Measurements from ENCODE around the gene MTREX. TPM values are rescaled to one million over a fixed set of nuclear protein-coding genes. Genes with fewer than 3 reads are reported as not detected.

Gene MTREX
- total and polyA plus RNA-seq, 4 donors: 10.0 to 43.8 (median 23.7) TPM

DNA sequence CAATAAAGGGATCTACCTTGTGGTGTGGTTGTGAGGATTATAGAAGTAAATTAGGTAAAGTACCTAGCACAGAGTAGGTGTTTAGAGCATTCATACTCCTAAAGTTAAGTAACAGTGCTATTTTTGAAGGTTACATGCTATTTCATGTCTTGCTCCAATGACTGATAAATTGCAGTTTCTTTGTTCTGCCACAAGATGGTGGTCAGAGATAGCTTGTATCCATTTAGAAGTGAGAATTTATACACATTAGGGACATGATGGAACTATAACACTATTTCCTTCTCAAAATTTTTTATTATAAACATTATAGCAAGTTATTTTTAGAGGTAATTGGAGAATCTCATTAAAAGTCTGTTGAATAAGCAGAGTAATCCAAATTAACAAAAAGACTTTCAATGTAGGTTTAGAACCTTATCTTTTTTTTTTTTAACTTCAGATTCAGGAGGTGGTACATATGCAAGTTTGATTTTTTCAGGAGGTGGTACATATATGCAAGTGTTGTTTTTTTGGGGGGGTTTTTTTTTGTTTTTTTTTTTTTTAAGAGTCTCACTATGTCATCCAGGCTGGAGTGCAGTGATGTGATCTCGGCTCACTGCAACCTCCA is 17.1 kb downstream of the MTREX start:
- Histone ChIP-seq H3K4me1 (ENCODE audit: control insufficient read depth in 4 of 4, insufficient read depth in 4 of 4, low read length in 3 of 4) (peaks cover 0 to 14% (median 2%) of the 10 kb centered on the region in 4 donors), H3K4me3 (ENCODE audit: low read depth in 1 of 3, low read length in 3 of 3) (no peak overlapping the region), H3K36me3 (ENCODE audit: control insufficient read depth in 4 of 4, insufficient read depth in 3 of 4, low read depth in 1 of 4, low read length in 3 of 4) (peaks cover 0 to 5% (median 4%) of the 10 kb centered on the region in 4 donors), H3K9me3 (ENCODE audit: control insufficient read depth in 4 of 4, low read length in 3 of 4) (no peaks in the 10 kb centered on the region), H3K27me3 (ENCODE audit: control insufficient read depth in 4 of 4, insufficient read depth in 4 of 4, low read length in 3 of 4) (no peaks in the 10 kb centered on the region), H3K27ac (ENCODE audit: low read depth in 1 of 2, low read length in 2 of 2) (peak overlapping the region; percentile 25 to 46), H3K9ac (ENCODE audit: low read depth in 1 of 2, low read length in 2 of 2) (no peak overlapping the region)
- peak; percentile 90 to 91 for TF ChIP-seq RAD21 (IDR thresholded peaks at IDR 0.05)
- peak; percentile 37 for TF ChIP-seq YY1 (IDR thresholded peaks at IDR 0.05)
- TF ChIP-seq, protein P1, sequence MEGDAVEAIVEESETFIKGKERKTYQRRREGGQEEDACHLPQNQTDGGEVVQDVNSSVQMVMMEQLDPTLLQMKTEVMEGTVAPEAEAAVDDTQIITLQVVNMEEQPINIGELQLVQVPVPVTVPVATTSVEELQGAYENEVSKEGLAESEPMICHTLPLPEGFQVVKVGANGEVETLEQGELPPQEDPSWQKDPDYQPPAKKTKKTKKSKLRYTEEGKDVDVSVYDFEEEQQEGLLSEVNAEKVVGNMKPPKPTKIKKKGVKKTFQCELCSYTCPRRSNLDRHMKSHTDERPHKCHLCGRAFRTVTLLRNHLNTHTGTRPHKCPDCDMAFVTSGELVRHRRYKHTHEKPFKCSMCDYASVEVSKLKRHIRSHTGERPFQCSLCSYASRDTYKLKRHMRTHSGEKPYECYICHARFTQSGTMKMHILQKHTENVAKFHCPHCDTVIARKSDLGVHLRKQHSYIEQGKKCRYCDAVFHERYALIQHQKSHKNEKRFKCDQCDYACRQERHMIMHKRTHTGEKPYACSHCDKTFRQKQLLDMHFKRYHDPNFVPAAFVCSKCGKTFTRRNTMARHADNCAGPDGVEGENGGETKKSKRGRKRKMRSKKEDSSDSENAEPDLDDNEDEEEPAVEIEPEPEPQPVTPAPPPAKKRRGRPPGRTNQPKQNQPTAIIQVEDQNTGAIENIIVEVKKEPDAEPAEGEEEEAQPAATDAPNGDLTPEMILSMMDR (IDR thresholded peaks at IDR 0.05; ENCODE audit: low read depth, low read length, missing input control): peak; percentile 70
- TF ChIP-seq, protein P2, sequence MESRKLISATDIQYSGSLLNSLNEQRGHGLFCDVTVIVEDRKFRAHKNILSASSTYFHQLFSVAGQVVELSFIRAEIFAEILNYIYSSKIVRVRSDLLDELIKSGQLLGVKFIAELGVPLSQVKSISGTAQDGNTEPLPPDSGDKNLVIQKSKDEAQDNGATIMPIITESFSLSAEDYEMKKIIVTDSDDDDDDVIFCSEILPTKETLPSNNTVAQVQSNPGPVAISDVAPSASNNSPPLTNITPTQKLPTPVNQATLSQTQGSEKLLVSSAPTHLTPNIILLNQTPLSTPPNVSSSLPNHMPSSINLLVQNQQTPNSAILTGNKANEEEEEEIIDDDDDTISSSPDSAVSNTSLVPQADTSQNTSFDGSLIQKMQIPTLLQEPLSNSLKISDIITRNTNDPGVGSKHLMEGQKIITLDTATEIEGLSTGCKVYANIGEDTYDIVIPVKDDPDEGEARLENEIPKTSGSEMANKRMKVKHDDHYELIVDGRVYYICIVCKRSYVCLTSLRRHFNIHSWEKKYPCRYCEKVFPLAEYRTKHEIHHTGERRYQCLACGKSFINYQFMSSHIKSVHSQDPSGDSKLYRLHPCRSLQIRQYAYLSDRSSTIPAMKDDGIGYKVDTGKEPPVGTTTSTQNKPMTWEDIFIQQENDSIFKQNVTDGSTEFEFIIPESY (IDR thresholded peaks at IDR 0.05): no peak
- TF ChIP-seq SP1 (IDR thresholded peaks at IDR 0.05): no peak
- DNase-seq (ENCODE audit: low spot score): no peak
- 94% methylated on average over 1 of the region's 1 CpG for WGBS

DNA sequence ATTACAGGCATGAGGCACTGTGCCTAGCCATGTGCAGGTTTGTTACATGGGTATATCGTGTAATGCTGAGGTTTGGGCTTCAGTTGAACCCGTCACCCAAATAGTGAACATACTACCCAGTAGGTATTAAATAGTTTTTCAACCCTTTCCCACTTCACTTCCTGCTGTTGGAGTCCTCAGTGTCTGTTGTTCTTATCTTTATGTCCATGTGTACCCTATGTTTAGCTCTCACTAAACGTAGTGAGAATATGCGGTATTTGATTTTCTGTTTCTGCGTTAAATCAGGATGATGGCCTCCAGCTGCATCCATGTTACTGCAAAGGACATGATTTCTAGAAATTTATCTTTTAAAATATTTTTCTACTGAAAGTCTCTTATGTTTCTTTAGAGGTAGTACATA is 17.8 kb downstream of the MTREX start:
- no peaks in the 10 kb centered on the region for H3K9me3 ChIP-seq (ENCODE audit: control insufficient read depth in 4 of 4, low read length in 3 of 4)
- 97% methylated on average over 5 of the region's 5 CpGs for WGBS
- TF ChIP-seq EGR1 (IDR thresholded peaks at IDR 0.05; ENCODE audit: low read depth in 2 of 2) (no peak), YY1 (IDR thresholded peaks at IDR 0.05) (no peak), HNF4G (IDR thresholded peaks at IDR 0.05) (no peak), RXRA (IDR thresholded peaks at IDR 0.05) (no peak), HNF4A (conservative IDR thresholded peaks at IDR 0.05) (no peak), SP1 (IDR thresholded peaks at IDR 0.05) (no peak), NR2F2 (IDR thresholded peaks at IDR 0.05) (no peak), JUND (IDR thresholded peaks at IDR 0.05) (no peak), FOXA1 (IDR thresholded peaks at IDR 0.05) (no peak), FOXA2 (IDR thresholded peaks at IDR 0.05) (no peak), TAF1 (conservative IDR thresholded peaks at IDR 0.05) (no peak)
- TF ChIP-seq, protein P2 (IDR thresholded peaks at IDR 0.05): no peak
- TF ChIP-seq, protein P3, sequence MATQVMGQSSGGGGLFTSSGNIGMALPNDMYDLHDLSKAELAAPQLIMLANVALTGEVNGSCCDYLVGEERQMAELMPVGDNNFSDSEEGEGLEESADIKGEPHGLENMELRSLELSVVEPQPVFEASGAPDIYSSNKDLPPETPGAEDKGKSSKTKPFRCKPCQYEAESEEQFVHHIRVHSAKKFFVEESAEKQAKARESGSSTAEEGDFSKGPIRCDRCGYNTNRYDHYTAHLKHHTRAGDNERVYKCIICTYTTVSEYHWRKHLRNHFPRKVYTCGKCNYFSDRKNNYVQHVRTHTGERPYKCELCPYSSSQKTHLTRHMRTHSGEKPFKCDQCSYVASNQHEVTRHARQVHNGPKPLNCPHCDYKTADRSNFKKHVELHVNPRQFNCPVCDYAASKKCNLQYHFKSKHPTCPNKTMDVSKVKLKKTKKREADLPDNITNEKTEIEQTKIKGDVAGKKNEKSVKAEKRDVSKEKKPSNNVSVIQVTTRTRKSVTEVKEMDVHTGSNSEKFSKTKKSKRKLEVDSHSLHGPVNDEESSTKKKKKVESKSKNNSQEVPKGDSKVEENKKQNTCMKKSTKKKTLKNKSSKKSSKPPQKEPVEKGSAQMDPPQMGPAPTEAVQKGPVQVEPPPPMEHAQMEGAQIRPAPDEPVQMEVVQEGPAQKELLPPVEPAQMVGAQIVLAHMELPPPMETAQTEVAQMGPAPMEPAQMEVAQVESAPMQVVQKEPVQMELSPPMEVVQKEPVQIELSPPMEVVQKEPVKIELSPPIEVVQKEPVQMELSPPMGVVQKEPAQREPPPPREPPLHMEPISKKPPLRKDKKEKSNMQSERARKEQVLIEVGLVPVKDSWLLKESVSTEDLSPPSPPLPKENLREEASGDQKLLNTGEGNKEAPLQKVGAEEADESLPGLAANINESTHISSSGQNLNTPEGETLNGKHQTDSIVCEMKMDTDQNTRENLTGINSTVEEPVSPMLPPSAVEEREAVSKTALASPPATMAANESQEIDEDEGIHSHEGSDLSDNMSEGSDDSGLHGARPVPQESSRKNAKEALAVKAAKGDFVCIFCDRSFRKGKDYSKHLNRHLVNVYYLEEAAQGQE (IDR thresholded peaks at IDR 0.05): no peak
- TF ChIP-seq, protein P1 (IDR thresholded peaks at IDR 0.05; ENCODE audit: low read depth, low read length, missing input control): no peak
- TF ChIP-seq, protein P4, sequence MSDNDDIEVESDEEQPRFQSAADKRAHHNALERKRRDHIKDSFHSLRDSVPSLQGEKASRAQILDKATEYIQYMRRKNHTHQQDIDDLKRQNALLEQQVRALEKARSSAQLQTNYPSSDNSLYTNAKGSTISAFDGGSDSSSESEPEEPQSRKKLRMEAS (IDR thresholded peaks at IDR 0.05): no peak
- H3K4me3 ChIP-seq (ENCODE audit: low read depth in 1 of 3, low read length in 3 of 3): no peak overlapping the region
- H3K27ac ChIP-seq (ENCODE audit: low read depth in 1 of 2, low read length in 2 of 2): no peak overlapping the region
- H3K9ac ChIP-seq (ENCODE audit: low read depth in 1 of 2, low read length in 2 of 2): no peak overlapping the region
- peaks cover 0 to 8% (median 4%) of the 10 kb centered on the region in 4 donors for H3K36me3 ChIP-seq (ENCODE audit: control insufficient read depth in 4 of 4, insufficient read depth in 3 of 4, low read depth in 1 of 4, low read length in 3 of 4)
- DNase-seq (ENCODE audit: low spot score): no peak
- peaks cover 0 to 14% (median 2%) of the 10 kb centered on the region in 4 donors for H3K4me1 ChIP-seq (ENCODE audit: control insufficient read depth in 4 of 4, insufficient read depth in 4 of 4, low read length in 3 of 4)
- no peaks in the 10 kb centered on the region for H3K27me3 ChIP-seq (ENCODE audit: control insufficient read depth in 4 of 4, insufficient read depth in 4 of 4, low read length in 3 of 4)

All from liver (tissue), 9 donors.